Astrocyte of the spinal cord (primary cell): ENCODE measurements around the gene CDH5.

Experiments used
- DNase-seq: peaks from one replicate; pipeline ENCODE4 v3.0.0; 2011; ENCODE audit warnings: low read depth, low spot score
- H3K4me3 ChIP-seq: 2 replicates; pipeline ENCODE4 v1.5.1; 2011; ENCODE audit warnings: low read depth, mild to moderate bottlenecking, low read length, moderate library complexity
- CTCF ChIP-seq: IDR thresholded peaks from 2 replicates; pipeline ENCODE4 v1.5.1; 2012; ENCODE audit warnings: low read depth, mild to moderate bottlenecking, low read length, inconsistent platforms
- in situ Hi-C: cut with HindIII; loops from 2 replicates; pipeline ENCODE4 v1.10.0; 2017; ENCODE audit warnings: low sequenced_read_pairs

The CDH5 gene

GRCh38 chr16:66399031-66399430 is 32.5 kb downstream of the CDH5 start:
- H3K4me3 ChIP-seq, result no peak overlapping the region
- no peak for DNase-seq
- in situ Hi-C loops, result no loop called here
- TF ChIP-seq CTCF, result no peak

GRCh38 chr16:66399930-66400329 is 33.4 kb downstream of the CDH5 start:
- no peak overlapping the region for H3K4me3 ChIP-seq
- DNase-seq, result no peak
- no peak for TF ChIP-seq CTCF
- in situ Hi-C loops, result no loop called here

- H3K4me3 ChIP-seq, result no peak overlapping the region
- DNase-seq, result no peak
- in situ Hi-C loops, result no loop called here
- no peak for TF ChIP-seq CTCF
These were observed 34.3 kb downstream of the CDH5 start for GRCh38 chr16:66400503-66401380.

GRCh38 chr16:66401610-66402009 is 35.1 kb downstream of the CDH5 start:
- DNase-seq, result no peak
- no peak overlapping the region for H3K4me3 ChIP-seq
- in situ Hi-C loops, result no loop called here
- TF ChIP-seq CTCF, result no peak

GRCh38 chr16:66402166-66402565 is 35.7 kb downstream of the CDH5 start:
- H3K4me3 ChIP-seq, result no peak overlapping the region
- in situ Hi-C loops, result no loop called here
- DNase-seq, result no peak
- TF ChIP-seq CTCF, result no peak

- in situ Hi-C loops, result no loop called here
- no peak for DNase-seq
- no peak for TF ChIP-seq CTCF
- H3K4me3 ChIP-seq, result no peak overlapping the region
These were observed 36.2 kb downstream of the CDH5 start for GRCh38 chr16:66402591-66403230.
